ENCODE measurements around the gene TRIM65.
A peak's percentile ranks its signal among the peaks of the same experiment; 100 is the strongest.

The TRIM65 gene

GRCh38 chr17:75917917-75918445 lies 21.2 kb upstream of the TRIM65 start:
- no peak for DNase-seq (ENCODE audit: low read depth, low spot score)
- Histone ChIP-seq H3K4me1 (ENCODE audit: insufficient read depth, insufficient read length) (peaks cover 7% of the 10 kb centered on the region), H3K27me3 (ENCODE audit: insufficient read depth, insufficient read length) (no peaks in the 10 kb centered on the region), H3K4me3 (ENCODE audit: insufficient read length, low read depth) (no peak overlapping the region), H3K36me3 (ENCODE audit: insufficient read depth, insufficient read length, low read length) (peaks cover 90% of the 10 kb centered on the region), H3K9me3 (ENCODE audit: insufficient read depth, low read length) (no peaks in the 10 kb centered on the region), H3K9ac (ENCODE audit: insufficient read length, low read depth) (no peak overlapping the region)
- no peak for TF ChIP-seq YY1 (IDR thresholded peaks at IDR 0.05; ENCODE audit: insufficient read depth, insufficient read length)
- TF ChIP-seq SUZ12 (IDR thresholded peaks at IDR 0.05; ENCODE audit: extremely low read depth, insufficient read depth, insufficient read length): no peak
- TF ChIP-seq ZNF274 (IDR thresholded peaks at IDR 0.05; ENCODE audit: low read depth, low read length): no peak

GRCh38 chr17:75917141-75917916 lies 20.6 kb upstream of the TRIM65 start:
- no peak overlapping the region for H3K4me3 ChIP-seq (ENCODE audit: insufficient read length, low read depth)
- H3K4me1 ChIP-seq (ENCODE audit: insufficient read depth, insufficient read length): peaks cover 7% of the 10 kb centered on the region
- no peaks in the 10 kb centered on the region for H3K27me3 ChIP-seq (ENCODE audit: insufficient read depth, insufficient read length)
- peaks cover 88% of the 10 kb centered on the region for H3K36me3 ChIP-seq (ENCODE audit: insufficient read depth, insufficient read length, low read length)
- H3K9ac ChIP-seq (ENCODE audit: insufficient read length, low read depth): no peak overlapping the region
- TF ChIP-seq SUZ12 (IDR thresholded peaks at IDR 0.05; ENCODE audit: extremely low read depth, insufficient read depth, insufficient read length) (no peak), YY1 (IDR thresholded peaks at IDR 0.05; ENCODE audit: insufficient read depth, insufficient read length) (no peak), ZNF274 (IDR thresholded peaks at IDR 0.05; ENCODE audit: low read depth, low read length) (no peak)
- DNase-seq (ENCODE audit: low read depth, low spot score): no peak
- no peaks in the 10 kb centered on the region for H3K9me3 ChIP-seq (ENCODE audit: insufficient read depth, low read length)

- peaks cover 7% of the 10 kb centered on the region for H3K4me1 ChIP-seq (ENCODE audit: insufficient read depth, insufficient read length)
- peaks cover 90% of the 10 kb centered on the region for H3K36me3 ChIP-seq (ENCODE audit: insufficient read depth, insufficient read length, low read length)
- DNase-seq (ENCODE audit: low read depth, low spot score): no peak
- no peaks in the 10 kb centered on the region for H3K27me3 ChIP-seq (ENCODE audit: insufficient read depth, insufficient read length)
- H3K9ac ChIP-seq (ENCODE audit: insufficient read length, low read depth): no peak overlapping the region
- H3K9me3 ChIP-seq (ENCODE audit: insufficient read depth, low read length): no peaks in the 10 kb centered on the region
- H3K4me3 ChIP-seq (ENCODE audit: insufficient read length, low read depth): no peak overlapping the region
- TF ChIP-seq ZNF274 (IDR thresholded peaks at IDR 0.05; ENCODE audit: low read depth, low read length) (no peak), SUZ12 (IDR thresholded peaks at IDR 0.05; ENCODE audit: extremely low read depth, insufficient read depth, insufficient read length) (no peak), YY1 (IDR thresholded peaks at IDR 0.05; ENCODE audit: insufficient read depth, insufficient read length) (no peak)
Measured at GRCh38 chr17:75915268-75915667, 18.5 kb upstream of the TRIM65 start.

- no peak overlapping the region for H3K9ac ChIP-seq (ENCODE audit: insufficient read length, low read depth)
Measured at GRCh38 chr17:75914643-75915267, 18.0 kb upstream of the TRIM65 start.

GRCh38 chr17:75913537-75914210 lies 16.9 kb upstream of the TRIM65 start:
- H3K4me1 ChIP-seq (ENCODE audit: insufficient read depth, insufficient read length): peaks cover 7% of the 10 kb centered on the region
- DNase-seq (ENCODE audit: low read depth, low spot score): no peak
- peaks cover 87% of the 10 kb centered on the region for H3K36me3 ChIP-seq (ENCODE audit: insufficient read depth, insufficient read length, low read length)
- TF ChIP-seq YY1 (IDR thresholded peaks at IDR 0.05; ENCODE audit: insufficient read depth, insufficient read length) (no peak), ZNF274 (IDR thresholded peaks at IDR 0.05; ENCODE audit: low read depth, low read length) (no peak), SUZ12 (IDR thresholded peaks at IDR 0.05; ENCODE audit: extremely low read depth, insufficient read depth, insufficient read length) (no peak)
- no peaks in the 10 kb centered on the region for H3K27me3 ChIP-seq (ENCODE audit: insufficient read depth, insufficient read length)
- H3K9ac ChIP-seq (ENCODE audit: insufficient read length, low read depth): peak overlapping the region; percentile 17
- H3K9me3 ChIP-seq (ENCODE audit: insufficient read depth, low read length): no peaks in the 10 kb centered on the region
- H3K4me3 ChIP-seq (ENCODE audit: insufficient read length, low read depth): no peak overlapping the region

More at GRCh38 chr17:75914643-75915267, 18.0 kb upstream of the TRIM65 start:
- Histone ChIP-seq H3K36me3 (ENCODE audit: insufficient read depth, insufficient read length, low read length) (peaks cover 89% of the 10 kb centered on the region), H3K9me3 (ENCODE audit: insufficient read depth, low read length) (no peaks in the 10 kb centered on the region), H3K4me1 (ENCODE audit: insufficient read depth, insufficient read length) (peaks cover 7% of the 10 kb centered on the region), H3K27me3 (ENCODE audit: insufficient read depth, insufficient read length) (no peaks in the 10 kb centered on the region), H3K4me3 (ENCODE audit: insufficient read length, low read depth) (no peak overlapping the region)
- DNase-seq (ENCODE audit: low read depth, low spot score): no peak
- TF ChIP-seq YY1 (IDR thresholded peaks at IDR 0.05; ENCODE audit: insufficient read depth, insufficient read length): no peak
- no peak for TF ChIP-seq SUZ12 (IDR thresholded peaks at IDR 0.05; ENCODE audit: extremely low read depth, insufficient read depth, insufficient read length)
- no peak for TF ChIP-seq ZNF274 (IDR thresholded peaks at IDR 0.05; ENCODE audit: low read depth, low read length)

GRCh38 chr17:75910699-75911098 lies 13.9 kb upstream of the TRIM65 start:
- Histone ChIP-seq H3K9me3 (ENCODE audit: insufficient read depth, low read length) (no peaks in the 10 kb centered on the region), H3K4me1 (ENCODE audit: insufficient read depth, insufficient read length) (peaks cover 16% of the 10 kb centered on the region), H3K36me3 (ENCODE audit: insufficient read depth, insufficient read length, low read length) (peaks cover 64% of the 10 kb centered on the region), H3K27me3 (ENCODE audit: insufficient read depth, insufficient read length) (no peaks in the 10 kb centered on the region), H3K9ac (ENCODE audit: insufficient read length, low read depth) (no peak overlapping the region), H3K4me3 (ENCODE audit: insufficient read length, low read depth) (no peak overlapping the region)
- TF ChIP-seq ZNF274 (IDR thresholded peaks at IDR 0.05; ENCODE audit: low read depth, low read length): no peak
- no peak for TF ChIP-seq SUZ12 (IDR thresholded peaks at IDR 0.05; ENCODE audit: extremely low read depth, insufficient read depth, insufficient read length)
- TF ChIP-seq YY1 (IDR thresholded peaks at IDR 0.05; ENCODE audit: insufficient read depth, insufficient read length): no peak
- DNase-seq (ENCODE audit: low read depth, low spot score): no peak
